ENCODE results near the gene CDK11B.
"Not testable (repeated sequence)": the region's sequence is repeated elsewhere in the genome, so short reads cannot be mapped to it uniquely, and the experiment has no call there.

- TF ChIP-seq EZH2 (IDR thresholded peaks at IDR 0.05; ENCODE audit: borderline replicate concordance, insufficient read depth, low read depth, low read length, poor library complexity, severe bottlenecking); CTCF (IDR thresholded peaks at IDR 0.05): not testable (repeated sequence)
Measured at GRCh38 chr1:1640711-1641461, 17.9 kb downstream of the CDK11B start.

All from B cell (primary cell).